Fibroblast of mammary gland (primary cell): ENCODE measurements around the gene RTL3.

Experiments used
- DNase-seq: peaks from one replicate; pipeline ENCODE4 v3.0.0-alpha.2; 2010; ENCODE audit warnings: low read depth
- H3K4me3 ChIP-seq: 2 replicates; pipeline ENCODE4 v1.5.1; 2011; ENCODE audit warnings: low read depth, mild to moderate bottlenecking, low read length, moderate library complexity; ENCODE audit not compliant: control insufficient read depth
- CTCF ChIP-seq: conservative IDR thresholded peaks from 2 replicates; pipeline ENCODE4 v1.5.1; 2011; ENCODE audit warnings: low read depth, low read length, inconsistent platforms; ENCODE audit not compliant: control insufficient read depth, insufficient read depth

The RTL3 gene

GRCh38 chrX:78622831-78623230, 36.3 kb downstream of the RTL3 start:
- DNase-seq: no peak
- no peak for TF ChIP-seq CTCF
- no peak overlapping the region for H3K4me3 ChIP-seq

GRCh38 chrX:78619834-78620233, 39.3 kb downstream of the RTL3 start:
- no peak overlapping the region for H3K4me3 ChIP-seq
- no peak for TF ChIP-seq CTCF
- peak; percentile 40 for DNase-seq

- no peak for TF ChIP-seq CTCF
- no peak overlapping the region for H3K4me3 ChIP-seq
- DNase-seq: no peak
These were observed 40.1 kb downstream of the RTL3 start for GRCh38 chrX:78618987-78619386.

- no peak for TF ChIP-seq CTCF
- DNase-seq: no peak
- H3K4me3 ChIP-seq: no peak overlapping the region
These were observed 44.9 kb downstream of the RTL3 start for GRCh38 chrX:78614264-78614663.
